Measurements from ENCODE around the gene NUDT7. TPM values are rescaled to one million over a fixed set of nuclear protein-coding genes. Genes with fewer than 3 reads are reported as not detected.

The NUDT7 gene
- total and polyA plus RNA-seq, 2 donors (not counting 3 experiments of a cell fraction or from before 2014, with no cell fraction given), result 6.2 to 6.5 TPM

GRCh38 chr16:77782694-77783093, 60.4 kb downstream of the NUDT7 start:
- DNase-seq (ENCODE audit: low read depth, low spot score) (no peak), FAIRE-seq (no peak)
- intact Hi-C loops (cut with micrococcal nuclease) (no loop called here), dilution Hi-C loops (cut with MboI; ENCODE audit: extremely low pct_ligation_motif_present, low sequenced_read_pairs) (no loop called here)
- H3K9me1 ChIP-seq (replicated peaks; ENCODE audit: control insufficient read depth, extremely low read depth, insufficient read depth, low read length), result no peaks in the 10 kb centered on the region
- ChIA-PET CTCF (no interaction called here), POLR2A (no interaction called here)
- H3K4me2 ChIP-seq (ENCODE audit: insufficient read depth, low read length), result no peak overlapping the region
- H3K4me3 ChIP-seq (replicated peaks in 1 of 3; ENCODE audit: insufficient read depth in 1 of 3, low read depth in 1 of 3, low read length in 3 of 3), result no peak overlapping the region
- H3K9ac ChIP-seq (replicated peaks; ENCODE audit: extremely low read depth, insufficient read depth, low read length), result no peak overlapping the region
- no peaks in the 10 kb centered on the region for H3K36me3 ChIP-seq (ENCODE audit: control insufficient read depth in 2 of 2, extremely low read depth in 1 of 2, insufficient read depth in 2 of 2, low read length in 2 of 2)
- H3K27ac ChIP-seq (ENCODE audit: insufficient read depth, low read depth, low read length), result no peak overlapping the region
- BruUV-seq (replicated peaks), result no TSS peak
- H4K20me1 ChIP-seq (replicated peaks; ENCODE audit: control insufficient read depth, extremely low read depth, insufficient read depth, low read length), result no peaks in the 10 kb centered on the region
- TF ChIP-seq GATA2 (IDR thresholded peaks at IDR 0.05; ENCODE audit: insufficient read depth, insufficient read length, low read depth, low read length) (no peak), CTCF (IDR thresholded peaks at IDR 0.05; ENCODE audit: extremely low read depth in 1 of 2, insufficient read depth in 1 of 2, low read depth in 1 of 2, low read length in 2 of 2) (peak; percentile 9 to 15)
- H3K4me1 ChIP-seq (ENCODE audit: control insufficient read depth, extremely low read depth, insufficient read depth, low read length), result peaks cover 3% of the 10 kb centered on the region
- peaks cover 6 to 13% of the 10 kb centered on the region in 2 experiments for H3K27me3 ChIP-seq (ENCODE audit: control insufficient read depth in 2 of 2, insufficient read depth in 2 of 2, low read length in 2 of 2)
- no peaks in the 10 kb centered on the region for H3K9me3 ChIP-seq (replicated peaks; ENCODE audit: control insufficient read depth, insufficient read depth, low read length)
- no peak overlapping the region for H2AFZ ChIP-seq (ENCODE audit: low read depth, low read length)
- no peaks in the 10 kb centered on the region for H3K79me2 ChIP-seq (ENCODE audit: control insufficient read depth, insufficient read depth, low read length)

DNA sequence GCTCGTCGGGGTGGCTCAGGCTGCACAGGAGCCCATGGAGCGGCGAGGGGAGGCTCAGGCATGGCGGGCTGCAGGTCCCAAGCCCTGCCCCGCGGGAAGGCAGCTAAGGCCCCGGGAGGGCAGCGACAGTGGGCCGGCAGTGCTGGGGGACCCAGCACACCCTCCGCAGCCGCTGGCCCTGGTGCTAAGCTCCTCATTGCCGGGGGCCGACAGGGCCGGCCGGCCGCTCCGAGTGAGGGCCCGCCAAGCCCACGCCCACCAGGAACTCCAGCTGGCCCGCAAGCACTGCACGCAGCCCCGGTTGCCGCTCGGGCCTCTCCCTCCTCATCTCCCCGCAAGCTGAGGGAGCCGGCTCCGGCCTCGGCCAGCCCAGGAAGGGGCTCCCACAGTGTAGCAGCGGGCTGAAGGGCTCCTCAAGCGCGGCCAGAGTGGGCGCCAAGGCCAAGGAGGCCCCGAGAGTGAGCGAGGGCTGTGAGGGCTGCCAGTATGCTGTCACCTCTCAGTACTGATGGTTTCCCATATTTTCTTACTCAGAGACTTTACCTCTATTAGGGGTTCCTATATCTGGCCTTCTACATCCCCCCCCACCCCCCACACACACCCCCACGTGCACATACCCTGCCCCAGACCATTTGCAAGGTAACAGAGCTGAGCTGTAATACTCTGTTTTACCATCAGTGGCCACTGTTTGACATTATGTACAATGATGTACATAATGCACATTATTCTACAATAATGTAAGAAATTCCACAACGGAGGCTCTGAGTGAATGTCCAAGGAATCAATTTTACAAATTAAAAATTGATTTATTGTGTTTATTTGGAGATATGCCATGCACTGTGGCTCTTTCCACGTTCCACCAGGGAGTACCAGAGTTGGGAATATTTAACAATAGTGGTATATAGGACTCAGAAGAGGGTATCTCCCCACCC, 62.4 kb downstream of the NUDT7 start:
- no peaks in the 10 kb centered on the region for H4K20me1 ChIP-seq (replicated peaks; ENCODE audit: control insufficient read depth, extremely low read depth, insufficient read depth, low read length)
- H3K9me3 ChIP-seq (replicated peaks; ENCODE audit: control insufficient read depth, insufficient read depth, low read length), result no peaks in the 10 kb centered on the region
- TF ChIP-seq CTCF (IDR thresholded peaks at IDR 0.05; ENCODE audit: extremely low read depth in 1 of 2, insufficient read depth in 1 of 2, low read depth in 1 of 2, low read length in 2 of 2), result no peak
- TF ChIP-seq MYC (IDR thresholded peaks at IDR 0.05; ENCODE audit: low read depth, low read length), result no peak
- TF ChIP-seq, protein P1, sequence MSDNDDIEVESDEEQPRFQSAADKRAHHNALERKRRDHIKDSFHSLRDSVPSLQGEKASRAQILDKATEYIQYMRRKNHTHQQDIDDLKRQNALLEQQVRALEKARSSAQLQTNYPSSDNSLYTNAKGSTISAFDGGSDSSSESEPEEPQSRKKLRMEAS (IDR thresholded peaks at IDR 0.05; ENCODE audit: insufficient read depth, insufficient read length), result no peak
- TF ChIP-seq JUN (IDR thresholded peaks at IDR 0.05; ENCODE audit: borderline replicate concordance, insufficient read depth, insufficient read length, low read depth), result no peak
- TF ChIP-seq POLR2A (IDR thresholded peaks at IDR 0.05; ENCODE audit: low read depth, low read length), result no peak
- no peak for TF ChIP-seq EZH2 (IDR thresholded peaks at IDR 0.05; ENCODE audit: borderline replicate concordance, low read depth, low read length, severe bottlenecking)
- TF ChIP-seq FOS (IDR thresholded peaks at IDR 0.05; ENCODE audit: borderline replicate concordance, insufficient read depth, low read length), result no peak
- TF ChIP-seq GATA2 (IDR thresholded peaks at IDR 0.05; ENCODE audit: insufficient read depth, insufficient read length, low read depth, low read length), result no peak
- TF ChIP-seq POLR2AphosphoS5 (IDR thresholded peaks at IDR 0.05; ENCODE audit: insufficient read depth, low read depth, low read length), result no peak
- dilution Hi-C loops (cut with MboI; ENCODE audit: extremely low pct_ligation_motif_present, low sequenced_read_pairs) (no loop called here), intact Hi-C loops (cut with micrococcal nuclease) (loop anchor here (5.0 kb wide), 1 partner anchor 187 kb away; no protein-coding TSS in a partner anchor)
- ChIA-PET CTCF (interaction anchor here (0.6 to 2.1 kb wide), 6 partner anchors 11 to 218 kb away, joined by 3 to 7 read pairs (median 4); partner anchors contain the start of gene NUDT7), POLR2A (no interaction called here)
- H3K27ac ChIP-seq (ENCODE audit: insufficient read depth, low read depth, low read length), result no peak overlapping the region
- BruUV-seq (replicated peaks), result no TSS peak
- DNase-seq (ENCODE audit: low read depth, low spot score) (no peak), FAIRE-seq (no peak)
- no peak overlapping the region for H3K9ac ChIP-seq (replicated peaks; ENCODE audit: extremely low read depth, insufficient read depth, low read length)
- H3K4me3 ChIP-seq (replicated peaks in 1 of 3; ENCODE audit: insufficient read depth in 1 of 3, low read depth in 1 of 3, low read length in 3 of 3), result no peak overlapping the region
- H3K4me1 ChIP-seq (ENCODE audit: control insufficient read depth, extremely low read depth, insufficient read depth, low read length), result peaks cover 7% of the 10 kb centered on the region
- H3K27me3 ChIP-seq (ENCODE audit: control insufficient read depth in 2 of 2, insufficient read depth in 2 of 2, low read length in 2 of 2), result peaks cover 16 to 28% of the 10 kb centered on the region in 2 experiments
- no peak overlapping the region for H2AFZ ChIP-seq (ENCODE audit: low read depth, low read length)
- no peak overlapping the region for H3K4me2 ChIP-seq (ENCODE audit: insufficient read depth, low read length)
- H3K79me2 ChIP-seq (ENCODE audit: control insufficient read depth, insufficient read depth, low read length), result no peaks in the 10 kb centered on the region
- no peaks in the 10 kb centered on the region for H3K9me1 ChIP-seq (replicated peaks; ENCODE audit: control insufficient read depth, extremely low read depth, insufficient read depth, low read length)
- no peaks in the 10 kb centered on the region for H3K36me3 ChIP-seq (ENCODE audit: control insufficient read depth in 2 of 2, extremely low read depth in 1 of 2, insufficient read depth in 2 of 2, low read length in 2 of 2)

Measured in endothelial cell of umbilical vein (primary cell).